Erythroblast (primary cell): ENCODE data around the gene MANSC4.

Experiments
- DNase-seq, 2 experiments: peaks; one replicate each; lab custom pipeline; 2025; lab: John Stamatoyannopoulos, UW
- GATA1 ChIP-seq: IDR thresholded peaks from 2 replicates; pipeline ENCODE4 v1.6.1; 2011; ENCODE audit warnings: low read depth, mild to moderate bottlenecking, control low read depth, low read length, moderate library complexity
- POLR2A ChIP-seq: IDR thresholded peaks from 2 replicates; pipeline ENCODE4 v1.6.1; 2011; ENCODE audit warnings: mild to moderate bottlenecking, low read length

The MANSC4 gene

DNA sequence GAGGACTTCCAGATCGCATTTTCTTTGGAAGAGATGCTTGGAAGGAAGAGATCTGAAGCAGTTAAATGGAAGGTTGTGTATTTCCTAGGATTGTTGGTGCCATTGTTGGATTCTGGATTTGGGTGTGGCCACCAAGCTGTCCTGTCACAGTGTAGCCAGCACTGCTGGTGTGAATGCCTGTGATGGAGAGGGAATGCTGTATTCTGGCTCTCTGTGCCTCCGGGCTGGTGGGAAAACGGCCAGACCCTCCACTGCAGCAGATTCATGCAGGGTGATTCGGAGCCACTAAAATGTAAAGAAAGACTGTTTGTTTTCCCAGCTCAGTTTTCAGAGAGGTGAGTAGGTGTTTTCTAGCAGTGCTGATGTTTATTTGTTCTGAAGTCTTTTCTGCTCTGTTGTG lies 30.7 kb upstream of the MANSC4 start:
- DNase-seq: no peak
- TF ChIP-seq POLR2A (no peak), GATA1 (no peak)

DNA sequence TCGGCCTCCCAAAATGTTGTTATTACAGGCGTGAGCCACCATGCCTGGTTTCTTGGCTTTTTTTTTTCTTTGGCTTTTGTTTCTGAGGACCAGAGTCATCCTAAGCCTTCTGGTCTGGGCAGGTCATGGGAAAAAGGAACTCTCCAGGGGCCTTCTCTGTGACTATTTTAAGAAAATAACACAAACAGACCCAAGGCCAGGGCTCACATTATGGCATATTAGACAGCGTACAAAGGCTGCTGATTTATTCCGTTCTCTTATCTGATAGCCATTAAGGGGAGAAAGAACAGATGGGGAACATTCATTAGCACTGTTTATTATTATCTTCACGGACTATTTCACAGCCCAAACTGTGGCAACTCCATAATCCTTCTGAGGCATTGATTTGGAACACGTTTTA lies 28.8 kb upstream of the MANSC4 start:
- TF ChIP-seq POLR2A (no peak), GATA1 (no peak)
- no peak for DNase-seq

DNA sequence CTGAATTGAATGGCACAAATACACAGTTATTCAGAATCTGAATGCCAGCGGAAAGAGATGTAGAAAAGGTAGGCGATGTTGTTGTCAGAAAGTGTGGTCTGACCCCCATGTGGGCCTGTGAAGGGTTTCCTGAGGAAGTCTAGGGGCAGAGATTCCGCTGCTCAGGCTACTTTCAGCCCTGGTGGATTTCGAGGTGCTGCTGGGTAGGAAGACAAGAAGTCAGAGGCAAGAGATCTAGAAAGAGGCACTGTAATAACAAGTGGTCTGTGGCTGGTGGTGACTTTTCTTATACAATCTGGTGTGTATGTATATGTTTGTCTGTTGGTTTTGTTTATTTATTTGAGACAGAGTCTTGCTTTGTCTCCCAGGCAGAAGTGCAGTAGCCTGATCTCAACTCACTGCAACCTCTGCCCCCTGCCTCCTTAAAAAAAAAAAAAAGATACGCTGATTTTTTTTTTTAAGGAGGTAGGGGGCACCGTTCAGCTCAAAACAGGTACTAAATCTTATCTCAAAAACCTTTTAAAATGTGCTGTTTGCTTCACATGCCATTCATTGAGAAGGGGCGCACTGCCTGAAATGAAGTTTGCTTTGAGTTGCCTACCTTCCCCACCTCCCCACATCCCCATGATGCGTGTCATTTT lies 27.1 kb upstream of the MANSC4 start:
- DNase-seq: no peak
- TF ChIP-seq GATA1 (no peak), POLR2A (no peak)

DNA sequence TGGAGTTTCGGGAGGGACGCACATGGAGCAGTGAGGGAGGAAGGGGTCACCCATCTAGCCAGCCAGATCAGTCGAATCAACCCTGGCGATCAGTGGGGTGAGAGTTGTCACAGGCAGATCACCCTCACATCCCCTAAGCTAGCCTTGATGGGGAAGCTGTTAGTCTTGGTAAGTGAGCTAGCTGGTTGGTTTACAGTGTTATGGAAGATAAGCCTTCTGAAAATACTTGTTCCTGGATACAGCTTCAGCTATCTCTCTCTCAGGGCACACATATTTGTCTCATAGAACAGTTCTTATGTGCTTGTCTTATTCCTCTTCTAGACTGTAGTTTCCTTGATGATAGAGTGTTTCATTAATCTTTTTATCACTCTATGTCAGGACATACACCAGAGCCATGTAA lies 26.2 kb upstream of the MANSC4 start:
- TF ChIP-seq GATA1: no peak
- TF ChIP-seq POLR2A: no peak
- no peak for DNase-seq

DNA sequence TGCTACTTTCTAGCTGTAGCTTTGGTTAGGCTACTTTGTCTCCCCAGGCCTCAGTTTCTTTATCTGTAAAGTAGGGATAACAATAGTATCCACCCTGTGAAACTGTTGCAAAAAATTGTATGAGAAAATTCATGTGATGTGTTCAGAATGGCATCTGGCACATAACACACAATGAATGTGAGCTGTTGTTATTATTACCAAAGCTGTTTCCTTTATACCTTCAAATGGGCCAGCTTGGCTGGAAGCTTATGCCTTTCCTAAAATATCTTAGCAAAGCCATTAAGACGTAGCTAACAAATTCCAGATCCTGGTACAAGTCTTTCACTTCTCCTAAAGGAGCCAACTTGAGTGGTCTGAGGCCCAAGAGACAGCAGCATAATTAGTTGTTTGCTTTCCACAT lies 25.2 kb upstream of the MANSC4 start:
- no peak for DNase-seq
- no peak for TF ChIP-seq POLR2A
- TF ChIP-seq GATA1: no peak

DNA sequence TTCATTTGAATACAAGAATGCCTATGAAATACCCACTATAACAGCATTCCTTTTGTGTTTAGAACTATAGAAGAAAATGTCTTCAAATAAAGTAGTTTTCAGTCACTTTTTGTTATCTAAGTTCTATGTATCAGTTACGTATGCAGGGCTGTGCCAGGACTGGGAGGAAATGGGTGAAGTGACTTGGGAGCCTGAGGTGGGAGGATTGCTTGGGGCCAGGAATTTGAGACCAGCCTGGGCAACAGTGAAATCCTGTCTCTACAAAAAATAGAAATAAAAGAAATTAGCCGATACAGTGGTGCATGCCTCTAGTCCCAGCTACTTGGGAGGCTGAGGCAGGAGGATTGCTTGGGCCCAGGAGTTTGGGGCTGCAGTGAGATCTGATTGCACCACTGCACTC lies 22.9 kb upstream of the MANSC4 start:
- TF ChIP-seq GATA1: no peak
- no peak for TF ChIP-seq POLR2A
- no peak for DNase-seq

DNA sequence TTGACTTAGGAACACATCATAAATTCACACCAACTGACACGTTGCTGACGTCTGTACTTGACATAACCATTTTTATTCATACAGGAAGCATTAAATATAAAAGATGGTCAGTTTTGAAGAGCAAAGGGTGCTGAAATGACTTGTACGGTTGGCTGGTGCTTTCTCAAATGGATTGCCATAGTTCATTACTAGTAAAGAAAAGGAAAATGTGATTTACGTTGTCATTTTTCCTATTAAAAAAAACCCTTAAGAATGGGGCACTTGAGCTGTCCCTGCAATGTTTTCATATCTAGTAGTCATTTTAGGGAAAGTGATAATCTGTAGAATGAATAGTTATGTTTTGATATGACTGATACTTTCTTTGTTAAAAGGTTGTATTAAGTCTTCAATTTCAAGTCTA lies 22.5 kb upstream of the MANSC4 start:
- no peak for DNase-seq
- TF ChIP-seq POLR2A: no peak
- no peak for TF ChIP-seq GATA1

DNA sequence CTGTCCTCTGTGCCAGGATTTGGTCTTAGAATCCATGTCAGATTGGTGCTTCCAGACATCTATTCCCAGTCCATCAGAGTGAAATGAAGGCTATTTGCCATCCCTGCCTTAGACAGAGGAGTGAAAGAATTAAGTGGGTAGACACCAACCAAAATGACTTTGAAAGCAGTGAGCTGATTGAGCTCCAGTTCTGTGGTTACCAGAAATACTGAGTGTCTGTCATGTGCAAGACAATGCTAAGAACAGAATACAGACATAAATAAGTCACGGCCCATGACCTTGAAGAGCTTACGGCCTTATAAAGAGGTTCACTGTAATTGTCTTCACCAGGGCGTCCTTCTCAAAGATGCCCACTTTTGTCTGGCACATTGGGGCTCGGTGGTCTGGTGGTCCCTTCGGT lies 21.6 kb upstream of the MANSC4 start:
- no peak for DNase-seq
- TF ChIP-seq GATA1: no peak
- TF ChIP-seq POLR2A: no peak

DNA sequence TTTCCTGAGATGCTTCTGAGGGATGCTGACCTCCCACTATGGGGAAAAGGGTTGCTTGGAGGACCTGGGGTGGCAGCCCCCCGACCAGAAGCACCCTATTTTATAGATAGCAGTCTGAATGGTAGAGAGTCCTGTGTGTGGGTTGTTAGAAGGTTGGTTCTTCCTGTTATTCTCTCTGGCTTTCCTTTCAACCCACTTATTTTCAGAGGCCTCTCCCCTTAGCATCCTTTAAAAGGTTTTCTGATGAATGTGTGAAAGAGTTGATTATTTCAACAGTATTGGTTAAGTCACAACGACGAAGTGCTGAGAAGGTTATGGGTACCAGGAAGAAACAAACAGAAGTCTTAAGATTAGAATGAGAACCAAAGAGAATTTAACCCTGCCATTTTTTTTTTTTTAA lies 20.8 kb upstream of the MANSC4 start:
- DNase-seq: no peak
- TF ChIP-seq POLR2A (no peak), GATA1 (no peak)

DNA sequence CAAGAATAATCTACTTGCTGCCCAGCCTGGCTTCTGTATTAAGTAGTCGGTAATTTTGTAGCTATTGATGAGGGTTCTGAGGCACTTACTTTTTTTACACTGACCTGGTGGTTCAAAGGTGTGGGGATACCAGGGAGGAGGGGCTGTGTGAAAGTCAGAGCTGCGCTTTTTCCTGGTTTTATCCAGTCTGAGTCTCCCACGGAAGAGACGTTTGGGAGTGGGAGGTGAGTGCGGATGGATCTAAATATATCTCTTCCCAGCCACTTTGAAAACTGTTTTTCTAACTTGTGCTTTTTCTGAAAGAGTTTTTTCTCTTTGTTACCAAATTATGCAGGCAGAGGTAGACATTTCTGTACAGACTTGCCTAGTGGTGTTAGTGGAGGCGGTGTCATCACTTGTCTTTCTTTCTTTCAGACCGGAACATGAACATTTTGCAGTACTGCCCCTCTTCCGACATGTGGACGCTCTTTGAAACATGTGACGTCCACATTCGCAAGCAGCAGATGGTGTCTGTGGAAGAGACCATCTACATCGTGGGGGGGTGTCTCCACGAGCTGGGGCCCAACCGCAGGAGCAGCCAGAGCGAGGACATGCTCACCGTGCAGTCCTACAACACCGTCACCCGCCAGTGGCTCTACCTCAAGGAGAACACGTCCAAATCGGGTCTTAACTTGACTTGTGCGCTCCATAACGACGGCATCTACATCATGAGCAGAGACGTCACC lies 17.4 kb upstream of the MANSC4 start:
- TF ChIP-seq POLR2A (no peak), GATA1 (no peak)
- DNase-seq: no peak

DNA sequence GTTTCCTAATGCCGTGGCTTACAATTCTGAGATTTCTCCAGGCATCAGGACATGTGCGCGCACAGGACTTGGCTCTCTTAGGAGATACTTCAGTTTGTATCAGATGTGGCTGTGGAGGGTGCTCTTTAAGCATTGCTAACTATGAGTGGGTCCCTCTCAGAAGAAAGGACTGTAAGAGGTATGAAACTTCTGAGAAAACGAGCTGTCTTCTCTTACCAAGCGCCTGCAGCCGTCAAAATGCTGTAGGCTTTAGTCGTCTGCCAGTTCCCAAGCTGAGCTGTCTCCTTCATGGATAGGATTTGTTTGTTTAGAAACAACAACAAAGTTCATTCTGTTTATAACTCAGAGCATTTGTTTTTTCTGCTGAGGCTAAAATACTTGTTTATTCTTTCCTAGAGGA lies 16.1 kb upstream of the MANSC4 start:
- TF ChIP-seq GATA1: no peak
- TF ChIP-seq POLR2A: no peak
- DNase-seq: no peak

DNA sequence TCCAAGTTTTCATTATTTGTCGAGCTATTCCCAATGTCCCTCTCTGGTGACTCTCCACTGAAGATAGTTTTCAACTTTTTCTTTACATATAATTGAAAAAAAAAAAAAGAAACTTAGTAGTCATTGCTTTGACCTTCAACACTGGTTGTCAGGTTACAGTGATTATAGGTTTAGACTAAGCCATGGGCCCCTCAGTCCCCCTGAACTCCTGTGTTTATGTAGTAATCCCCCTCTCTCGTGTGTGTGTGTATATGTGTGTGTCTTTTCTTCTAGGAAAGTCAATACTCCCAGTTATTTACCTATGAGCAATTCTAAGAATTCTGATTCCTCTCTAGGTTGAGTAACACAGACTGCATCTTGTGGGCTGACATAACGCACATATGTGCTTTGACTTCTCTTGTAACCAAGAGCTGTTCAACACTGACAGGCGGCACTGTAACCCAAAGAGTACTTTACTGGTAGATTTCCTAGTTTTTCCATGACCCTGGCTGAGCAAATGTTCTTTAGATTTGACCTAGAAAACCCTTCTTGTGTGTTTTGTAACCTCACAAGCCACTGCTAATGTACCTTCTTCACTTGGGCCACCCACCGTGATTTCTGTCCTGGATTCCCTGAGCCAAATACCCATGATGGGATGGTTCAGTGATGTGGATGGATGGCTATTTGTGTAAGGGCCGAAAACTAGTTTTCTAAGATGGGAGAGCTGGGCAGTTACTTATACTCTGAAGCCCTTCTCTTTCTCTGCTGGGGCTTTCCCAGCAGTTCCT lies 15.0 kb upstream of the MANSC4 start:
- DNase-seq: no peak
- no peak for TF ChIP-seq GATA1
- no peak for TF ChIP-seq POLR2A

DNA sequence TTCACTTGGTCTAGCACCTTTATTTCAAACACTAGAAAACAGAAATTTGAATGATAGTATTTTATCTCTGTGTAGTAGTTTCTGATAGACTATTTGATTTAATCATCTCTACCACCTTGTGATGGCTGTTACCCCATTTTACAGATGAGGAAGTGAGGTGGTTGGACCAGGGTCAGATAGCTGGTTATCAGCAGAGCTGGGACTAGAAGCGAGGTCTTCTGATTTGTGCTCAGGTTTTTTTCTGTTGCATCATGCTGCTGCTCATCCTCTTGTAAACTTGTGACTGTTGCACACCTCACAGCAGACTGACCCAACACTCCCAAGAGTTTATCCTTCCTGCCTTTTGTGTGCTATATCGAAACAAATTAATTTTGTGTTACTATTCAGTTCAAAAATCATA lies 10.1 kb upstream of the MANSC4 start:
- DNase-seq: peak; percentile 65 to 72
- no peak for TF ChIP-seq GATA1

DNA sequence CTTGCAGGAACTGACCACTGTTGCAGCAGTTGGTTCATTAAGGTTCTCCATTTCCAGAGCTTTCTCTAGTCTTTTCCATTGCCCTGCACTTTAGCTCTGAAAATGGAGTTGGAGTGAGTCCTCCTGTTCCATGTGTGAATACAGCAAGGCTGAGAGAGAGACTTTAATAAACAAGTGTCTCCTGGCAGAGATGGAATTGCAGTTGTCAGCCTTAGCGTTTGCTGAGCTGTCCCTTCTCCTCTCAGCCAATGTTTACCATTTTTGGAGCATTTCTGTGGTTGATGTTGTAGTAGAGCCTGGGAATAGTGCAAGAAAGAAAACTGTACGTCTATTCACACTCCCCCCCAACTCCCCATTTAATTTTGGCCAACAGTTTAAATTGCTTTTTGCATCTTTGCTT lies 7.5 kb upstream of the MANSC4 start:
- DNase-seq: no peak

More for the DNA sequence above, 7.5 kb upstream of the MANSC4 start:
- no peak for TF ChIP-seq GATA1
- no peak for TF ChIP-seq POLR2A
